Stimulated activated CD4-positive, alpha-beta T cell treated with anti-CD3 and anti-CD28 coated beads, Interleukin-12 subunit alpha, Interleukin-12 subunit beta, amount 100 ng/mL, for 4 hours (primary cell): ENCODE results near the gene DPYSL3.

Experiments
- DNase-seq: peaks from one replicate; pipeline ENCODE4 v3.0.0-alpha.2; 2020

DPYSL3 gene

DNA sequence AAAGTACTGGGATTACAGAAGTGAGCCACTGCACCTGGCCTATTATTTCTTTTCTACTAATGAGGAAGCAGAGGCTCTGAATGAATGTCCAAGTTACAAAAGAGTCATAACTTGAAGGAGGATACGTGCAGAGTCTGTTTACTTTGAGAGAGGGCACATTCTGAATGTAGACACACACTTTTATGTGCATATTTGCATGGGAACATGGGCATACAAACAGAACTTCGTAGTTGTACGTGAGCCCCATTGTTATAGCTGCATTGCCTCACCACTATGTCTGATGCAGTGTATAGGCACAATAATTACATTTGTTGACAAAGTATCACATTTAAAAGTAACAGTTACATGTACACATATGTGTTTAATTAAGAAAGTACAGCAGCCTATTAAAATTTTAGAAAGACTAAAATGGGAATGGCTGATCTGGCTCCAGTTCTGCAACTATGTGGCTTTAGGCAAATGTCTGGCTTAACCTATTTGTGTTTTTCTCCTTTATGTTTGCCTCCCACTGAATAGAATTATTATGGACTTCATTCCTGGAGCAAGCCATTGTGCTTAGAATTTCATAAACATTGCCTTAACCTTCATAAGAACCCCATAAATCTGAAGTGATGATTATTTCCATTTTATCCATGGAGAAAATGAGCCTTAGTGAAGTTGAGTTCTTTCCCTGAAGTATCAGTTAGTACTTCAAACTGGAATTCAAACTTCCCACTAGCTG, 3.0 kb upstream of the DPYSL3 start:
- no peak for DNase-seq

DNA sequence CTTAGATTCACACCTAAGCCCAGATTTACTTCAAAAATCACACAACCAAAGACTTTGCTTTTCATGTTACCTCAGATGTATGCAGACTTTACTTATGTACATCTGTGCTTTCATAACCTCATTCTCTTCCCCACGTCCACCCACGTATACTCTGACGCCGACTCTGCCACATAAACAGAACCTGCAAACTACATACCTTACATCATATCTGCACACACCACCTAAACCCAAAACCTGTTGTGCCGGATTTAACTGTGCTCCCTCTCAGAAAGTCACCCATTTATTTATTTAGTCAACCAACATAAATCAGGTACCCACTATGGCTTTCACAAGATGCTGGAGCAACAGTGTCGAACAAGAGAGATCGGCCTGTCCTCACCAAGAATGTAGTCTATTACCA, 1.0 kb upstream of the DPYSL3 start:
- no peak for DNase-seq

- no peak for DNase-seq
Observed at GRCh38 chr5:147509041-147509709, 693 bp downstream of the DPYSL3 start.

DNA sequence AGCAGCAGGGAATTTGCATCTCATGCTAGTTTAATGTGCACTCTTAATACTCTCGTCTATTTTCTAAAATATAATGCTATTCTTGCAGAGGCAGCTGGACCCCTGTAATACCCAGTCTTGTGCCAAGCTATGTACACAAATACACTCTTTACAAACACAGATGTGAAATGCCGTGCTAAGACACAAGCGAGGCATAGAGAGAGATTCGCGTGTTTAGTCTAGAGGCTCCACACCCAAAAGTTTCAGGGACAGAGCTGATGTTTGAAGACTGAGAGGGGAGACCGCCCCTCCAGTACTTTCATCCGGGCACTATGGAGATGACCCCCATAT, 1.2 kb downstream of the DPYSL3 start:
- DNase-seq: no peak

- no peak for DNase-seq
Observed at GRCh38 chr5:147507480-147508126, 2.3 kb downstream of the DPYSL3 start.

- DNase-seq: no peak
Observed at GRCh38 chr5:147504535-147504934, 5.3 kb downstream of the DPYSL3 start.

- no peak for DNase-seq
Observed at GRCh38 chr5:147504011-147504410, 5.9 kb downstream of the DPYSL3 start.

GRCh38 chr5:147490989-147491388, 18.9 kb downstream of the DPYSL3 start:
- DNase-seq: no peak

- no peak for DNase-seq
Observed at GRCh38 chr5:147487031-147487750, 22.7 kb downstream of the DPYSL3 start.

- DNase-seq: no peak
Observed at GRCh38 chr5:147485814-147486213, 24.1 kb downstream of the DPYSL3 start.

DNA sequence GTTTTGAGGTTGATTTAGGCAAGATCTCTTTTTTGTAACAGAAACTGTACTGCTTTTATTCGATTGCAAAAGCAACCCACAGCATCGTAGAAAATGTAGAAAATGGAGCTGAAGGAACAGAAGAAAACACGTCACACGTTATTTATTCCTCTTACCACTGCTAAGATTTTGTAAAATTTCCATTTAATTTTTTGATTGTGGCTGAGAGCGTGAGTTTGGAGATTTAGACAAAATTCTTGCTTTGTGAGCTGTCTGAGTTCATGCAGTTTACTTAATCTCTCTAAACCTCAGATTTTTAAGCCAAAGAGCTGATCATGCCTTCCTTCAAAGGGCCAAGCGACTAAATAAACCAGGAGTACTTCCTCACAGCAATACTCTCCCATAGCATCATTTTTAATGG, 24.8 kb downstream of the DPYSL3 start:
- no peak for DNase-seq

DNA sequence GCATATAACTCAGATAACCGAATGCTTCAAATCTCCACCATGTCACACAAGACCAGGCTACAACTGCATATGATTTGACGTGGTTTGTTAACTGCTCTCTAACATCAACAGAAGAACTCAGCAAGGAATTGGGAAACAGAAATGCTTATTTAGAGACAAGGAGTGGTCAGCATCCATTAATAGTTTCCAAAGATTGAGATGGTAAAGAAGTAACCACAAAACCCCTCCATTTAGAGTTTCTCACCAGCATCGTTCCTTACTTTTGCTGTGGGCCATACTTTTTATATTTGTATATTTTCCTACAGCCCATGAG, 25.2 kb downstream of the DPYSL3 start:
- no peak for DNase-seq

DNA sequence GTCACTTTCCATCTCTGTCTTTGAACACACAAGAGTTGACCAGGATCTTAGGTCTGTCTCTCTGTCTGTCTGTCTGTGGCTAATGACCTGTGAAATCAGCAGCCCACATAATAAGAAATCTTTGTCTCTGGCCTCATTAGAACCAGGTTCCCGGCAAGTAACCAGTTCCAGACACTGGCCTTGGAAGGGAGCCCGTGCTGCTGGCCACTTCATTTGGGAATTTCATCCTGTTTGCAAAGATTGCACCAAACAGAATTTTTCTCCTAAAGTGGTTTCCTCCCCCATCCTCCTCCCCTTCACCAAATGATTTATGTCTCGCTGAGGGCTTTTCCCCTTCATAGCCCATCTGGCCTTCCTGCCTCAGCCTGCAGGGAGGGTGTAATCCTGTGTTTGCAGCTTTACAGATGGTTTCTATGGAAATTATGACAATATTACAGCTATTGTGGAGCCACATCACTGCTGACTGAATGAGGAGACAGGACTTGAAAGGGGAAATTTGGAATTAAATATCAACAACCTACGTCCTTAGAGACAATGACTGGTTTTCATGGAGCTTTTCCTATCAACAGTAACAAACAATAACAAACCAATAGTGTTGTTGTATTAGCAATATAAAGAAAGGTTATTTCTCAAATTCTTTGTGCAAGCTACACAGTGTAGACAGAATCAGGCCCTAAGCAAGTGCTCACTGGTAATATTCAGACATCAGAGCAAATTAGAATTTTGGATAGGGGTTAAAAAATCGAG, 25.7 kb downstream of the DPYSL3 start:
- no peak for DNase-seq

GRCh38 chr5:147483188-147483790, 26.6 kb downstream of the DPYSL3 start:
- DNase-seq: no peak

- no peak for DNase-seq
Observed at GRCh38 chr5:147482706-147483180, 27.1 kb downstream of the DPYSL3 start.

GRCh38 chr5:147481874-147482705, 27.8 kb downstream of the DPYSL3 start:
- DNase-seq: no peak

DNA sequence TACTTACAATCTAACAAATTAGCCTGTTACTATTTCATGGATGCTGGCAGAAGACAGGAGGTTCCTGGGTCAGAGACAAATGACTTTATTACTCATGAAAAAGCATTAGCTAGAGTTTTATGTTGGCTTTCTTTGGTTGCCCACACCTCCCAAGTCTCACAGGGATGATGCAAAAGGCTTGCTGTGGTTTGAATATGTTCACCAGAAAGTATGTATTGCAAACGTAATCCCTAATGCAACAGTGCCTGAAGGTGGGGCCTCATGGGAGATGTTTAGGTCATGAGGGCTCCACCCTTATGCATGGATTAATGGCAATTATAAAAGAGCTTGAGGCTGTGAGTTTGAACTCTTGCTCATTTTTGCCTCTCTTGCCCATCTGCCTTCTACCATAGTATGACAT, 28.5 kb downstream of the DPYSL3 start:
- no peak for DNase-seq

- no peak for DNase-seq
Observed at GRCh38 chr5:147479949-147480348, 29.9 kb downstream of the DPYSL3 start.

DNA sequence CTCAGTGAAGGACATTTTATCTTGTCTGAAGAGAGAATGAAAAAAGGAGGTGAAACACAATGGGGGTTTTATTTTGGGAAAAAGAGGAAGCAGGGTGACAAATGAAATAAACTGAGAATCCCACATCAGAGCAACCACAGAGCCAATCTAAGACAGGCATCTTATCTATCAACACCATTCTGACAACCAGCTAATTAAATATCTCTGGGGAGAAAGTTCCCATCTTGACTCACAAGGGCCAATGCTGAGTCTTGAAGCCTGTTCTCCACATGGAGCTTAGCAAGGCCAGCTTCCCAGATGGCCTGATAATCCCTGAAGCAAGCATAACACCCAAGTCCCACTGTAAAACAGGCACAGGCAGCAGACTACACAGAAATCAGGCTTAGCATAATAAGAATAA, 30.4 kb downstream of the DPYSL3 start:
- DNase-seq: no peak

- DNase-seq: no peak
Observed at GRCh38 chr5:147474140-147474539, 35.7 kb downstream of the DPYSL3 start.

DNA sequence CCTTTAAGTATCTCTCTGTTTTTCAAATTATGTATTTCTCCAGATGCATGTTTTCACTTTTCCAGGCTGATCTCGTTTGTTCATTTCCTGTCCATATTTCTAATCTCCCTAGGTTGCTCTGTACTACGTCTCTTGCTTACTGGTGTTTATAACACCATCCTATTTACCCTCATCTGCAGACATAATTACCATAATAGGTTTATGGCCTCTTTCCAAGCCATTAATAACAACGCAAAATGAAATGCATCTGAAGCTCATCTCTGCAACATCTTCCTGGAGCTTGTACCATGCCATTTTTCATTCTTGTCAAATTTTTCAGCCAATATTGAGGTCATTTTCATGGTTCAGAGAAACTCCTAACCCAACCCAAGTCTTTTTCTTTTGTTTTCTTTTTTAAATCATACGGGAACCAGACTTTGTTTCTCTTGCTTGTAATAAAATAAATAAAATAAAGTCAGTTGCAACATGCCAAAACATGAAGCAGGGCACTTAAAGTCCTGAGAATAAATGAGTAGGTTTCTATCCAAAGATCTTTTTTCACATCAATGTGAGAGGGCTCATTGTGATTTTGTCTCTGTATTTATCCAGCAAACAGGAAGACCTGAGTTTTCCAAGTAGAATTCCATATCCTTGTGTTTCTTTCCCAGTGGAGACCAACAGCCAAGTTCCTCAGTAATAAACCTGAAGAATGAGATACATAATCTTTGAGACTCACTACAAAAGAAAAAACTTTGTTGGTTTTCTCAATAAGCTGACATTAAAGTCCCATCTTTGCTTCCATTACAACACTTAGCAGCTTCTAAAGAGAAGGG, 37.0 kb downstream of the DPYSL3 start:
- DNase-seq: no peak
